GM13976 (cell line): Measurements from ENCODE around the gene CEP55.

Source experiments
- DNase-seq: peaks from one replicate; pipeline ENCODE4 v3.0.0; 2012; ENCODE audit warnings: low spot score
- in situ Hi-C: fragments of 300-500 bp; cut with MboI; formaldehyde crosslinking; loops from one replicate; pipeline ENCODE4 v1.12.0; 2022; ENCODE audit warnings: low sequenced_read_pairs, mixed read lengths, inconsistent platforms; ENCODE audit not compliant: unreplicated experiment
- TF ChIP-seq, protein P1 (sequence below): IDR thresholded peaks from 2 replicates; pipeline ENCODE4 v1.5.1; 2012; ENCODE audit warnings: borderline replicate concordance, mild to moderate bottlenecking; ENCODE audit not compliant: insufficient read depth; ENCODE audit errors: extremely low read depth, missing control alignments, control extremely low read depth

The CEP55 gene

DNA sequence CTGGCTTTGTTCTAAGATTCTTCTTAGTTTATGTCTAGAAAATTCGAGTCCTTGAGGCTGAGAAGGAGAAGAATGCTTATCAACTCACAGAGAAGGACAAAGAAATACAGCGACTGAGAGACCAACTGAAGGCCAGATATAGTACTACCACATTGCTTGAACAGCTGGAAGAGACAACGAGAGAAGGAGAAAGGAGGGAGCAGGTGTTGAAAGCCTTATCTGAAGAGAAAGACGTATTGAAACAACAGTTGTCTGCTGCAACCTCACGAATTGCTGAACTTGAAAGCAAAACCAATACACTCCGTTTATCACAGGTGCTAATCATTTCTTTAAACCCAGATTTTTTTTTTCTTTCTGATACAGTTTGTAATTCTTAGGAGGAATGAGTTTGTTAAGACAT, 6.7 kb downstream of the CEP55 start:
- DNase-seq = peak; percentile 25
- in situ Hi-C loops = no loop called here
- TF ChIP-seq, protein P1, sequence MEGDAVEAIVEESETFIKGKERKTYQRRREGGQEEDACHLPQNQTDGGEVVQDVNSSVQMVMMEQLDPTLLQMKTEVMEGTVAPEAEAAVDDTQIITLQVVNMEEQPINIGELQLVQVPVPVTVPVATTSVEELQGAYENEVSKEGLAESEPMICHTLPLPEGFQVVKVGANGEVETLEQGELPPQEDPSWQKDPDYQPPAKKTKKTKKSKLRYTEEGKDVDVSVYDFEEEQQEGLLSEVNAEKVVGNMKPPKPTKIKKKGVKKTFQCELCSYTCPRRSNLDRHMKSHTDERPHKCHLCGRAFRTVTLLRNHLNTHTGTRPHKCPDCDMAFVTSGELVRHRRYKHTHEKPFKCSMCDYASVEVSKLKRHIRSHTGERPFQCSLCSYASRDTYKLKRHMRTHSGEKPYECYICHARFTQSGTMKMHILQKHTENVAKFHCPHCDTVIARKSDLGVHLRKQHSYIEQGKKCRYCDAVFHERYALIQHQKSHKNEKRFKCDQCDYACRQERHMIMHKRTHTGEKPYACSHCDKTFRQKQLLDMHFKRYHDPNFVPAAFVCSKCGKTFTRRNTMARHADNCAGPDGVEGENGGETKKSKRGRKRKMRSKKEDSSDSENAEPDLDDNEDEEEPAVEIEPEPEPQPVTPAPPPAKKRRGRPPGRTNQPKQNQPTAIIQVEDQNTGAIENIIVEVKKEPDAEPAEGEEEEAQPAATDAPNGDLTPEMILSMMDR = no peak

DNA sequence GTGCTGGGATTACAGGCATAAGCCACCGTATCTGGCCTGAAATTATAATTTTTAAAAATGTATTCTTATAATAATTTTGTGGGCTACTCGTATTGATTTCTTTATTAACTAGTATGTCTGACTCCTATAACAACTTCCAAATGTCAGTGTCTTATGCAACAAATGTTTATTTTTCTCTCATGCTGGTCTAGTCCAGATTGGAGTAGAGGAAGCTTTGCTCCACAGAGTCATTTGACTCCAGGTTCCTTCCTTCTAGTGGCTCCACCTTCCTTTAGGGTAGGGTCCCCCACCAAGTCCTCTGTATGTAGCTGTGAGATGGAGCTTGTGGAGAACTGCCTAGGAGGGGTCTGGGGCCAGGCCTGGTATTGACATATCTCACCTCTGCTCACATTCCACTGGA, 8.7 kb downstream of the CEP55 start:
- in situ Hi-C loops = no loop called here
- TF ChIP-seq, protein P1 = no peak
- no peak for DNase-seq

DNA sequence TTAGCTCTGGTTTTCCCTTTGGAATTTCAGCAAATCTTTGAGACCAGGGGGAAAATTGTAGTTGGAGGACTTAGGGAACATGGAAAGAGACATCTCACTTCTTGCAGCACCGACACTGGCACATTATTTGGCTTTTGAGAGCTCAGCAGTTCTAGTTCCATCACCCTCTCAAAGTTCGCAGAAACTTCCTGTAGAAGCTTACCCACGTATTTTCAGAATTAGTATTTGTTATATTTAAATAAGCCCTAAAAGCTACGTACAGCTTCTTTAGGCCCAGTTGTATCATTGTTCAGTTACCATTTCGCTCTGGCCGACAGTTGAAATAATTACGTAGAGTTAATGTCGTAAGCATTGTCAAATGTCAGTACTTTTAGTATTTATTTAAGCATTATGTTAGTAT, 13.4 kb downstream of the CEP55 start:
- DNase-seq = no peak
- TF ChIP-seq, protein P1 = no peak
- in situ Hi-C loops = no loop called here

DNA sequence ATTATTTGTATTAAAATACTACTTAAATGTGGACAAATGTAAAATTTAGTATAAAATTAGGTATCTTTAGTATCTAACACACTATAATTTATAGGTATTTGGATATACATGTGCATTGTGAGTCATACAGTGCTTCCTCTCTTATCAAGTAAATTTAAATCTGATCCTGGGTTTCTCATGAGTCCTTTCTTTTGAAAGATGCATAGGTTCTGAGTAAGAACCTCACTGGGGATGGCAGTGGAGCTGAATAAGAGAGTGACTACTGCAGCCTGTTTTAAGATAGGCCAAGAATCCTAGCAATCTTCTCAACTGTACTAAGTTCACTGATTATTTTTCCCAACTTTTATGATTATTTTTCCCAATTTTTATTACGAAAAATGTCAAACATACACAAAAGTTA, 16.2 kb downstream of the CEP55 start:
- in situ Hi-C loops = no loop called here
- TF ChIP-seq, protein P1 = no peak

DNA sequence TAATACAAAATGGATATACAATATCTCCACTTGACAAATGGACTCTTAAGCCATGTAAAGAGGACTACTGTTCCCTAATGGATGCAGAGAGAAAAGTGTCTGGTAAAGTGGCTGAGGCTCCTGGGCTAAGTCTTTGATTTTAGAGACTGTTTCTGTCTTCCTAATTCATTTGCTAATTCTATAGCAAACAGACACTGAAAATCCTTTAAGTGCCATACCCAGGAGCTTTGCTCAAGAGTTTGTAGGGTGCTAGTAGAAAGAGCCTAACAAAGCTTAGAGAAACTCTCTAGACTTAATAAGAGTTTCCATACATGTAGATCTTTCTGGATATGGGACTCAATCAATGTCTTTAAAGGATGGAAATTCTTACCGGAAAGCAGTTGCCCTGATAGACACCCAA, 16.7 kb downstream of the CEP55 start:
- in situ Hi-C loops = no loop called here
- no peak for DNase-seq
- TF ChIP-seq, protein P1 = no peak

More for the DNA sequence above, 16.2 kb downstream of the CEP55 start:
- no peak for DNase-seq

DNA sequence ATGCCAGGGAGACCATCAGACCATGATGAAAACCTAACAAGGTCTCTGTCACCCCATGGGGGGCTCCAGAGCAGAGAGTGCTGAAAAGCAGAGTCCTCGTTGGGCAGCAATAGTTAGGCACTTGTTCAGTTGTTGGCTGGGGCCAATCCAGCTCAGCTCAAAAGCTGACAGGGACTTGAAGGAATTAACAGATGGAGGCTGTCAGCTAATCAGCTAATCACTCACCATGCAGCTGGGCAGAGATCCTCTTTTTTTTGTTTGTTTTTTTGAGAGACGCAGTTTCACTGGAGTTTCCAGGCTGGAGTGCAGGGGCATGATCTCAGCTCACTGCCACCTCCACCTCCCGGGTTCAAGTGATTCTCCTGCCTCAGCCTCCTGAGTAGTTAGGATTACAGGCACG, 18.1 kb downstream of the CEP55 start:
- DNase-seq = no peak
- TF ChIP-seq, protein P1 = no peak
- in situ Hi-C loops = no loop called here
